ENCODE data around the gene VN1R5. TPM values are rescaled to one million over a fixed set of nuclear protein-coding genes. Genes with fewer than 3 reads are reported as not detected.
"Not testable (repeated sequence)": the region's sequence is repeated elsewhere in the genome, so short reads cannot be mapped to it uniquely, and the experiment has no call there.

The VN1R5 gene
- total RNA-seq, 1 experiment from 2014 or later: not detected

DNA sequence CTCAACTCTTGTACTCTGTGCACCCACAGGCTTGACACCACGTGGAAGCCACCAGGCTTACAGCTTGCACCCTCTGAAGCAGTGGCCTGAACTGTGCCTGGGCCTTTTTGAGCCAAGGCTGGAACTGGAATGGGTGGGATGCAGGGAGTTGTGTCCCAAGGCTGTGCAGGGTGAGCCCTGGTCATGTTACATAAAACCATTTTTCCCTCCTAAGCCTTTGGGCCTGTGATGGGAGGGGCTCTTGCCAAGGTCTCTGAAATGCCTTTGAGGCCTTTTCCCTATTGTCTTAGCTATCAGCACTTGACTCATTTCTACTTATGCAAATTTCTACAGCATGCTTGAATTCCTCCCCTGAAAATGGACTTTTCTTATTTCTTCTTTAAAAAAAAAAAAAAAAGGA, 14.1 kb downstream of the VN1R5 start:
- DNase-seq (ENCODE audit: extremely low read depth, low read depth): no peak

- no peak for DNase-seq (ENCODE audit: extremely low read depth, low read depth)
These were observed 17.1 kb downstream of the VN1R5 start for GRCh38 chr1:247273013-247273412.

GRCh38 chr1:247274605-247275256, 18.9 kb downstream of the VN1R5 start:
- no peak for DNase-seq (ENCODE audit: extremely low read depth, low read depth)

DNA sequence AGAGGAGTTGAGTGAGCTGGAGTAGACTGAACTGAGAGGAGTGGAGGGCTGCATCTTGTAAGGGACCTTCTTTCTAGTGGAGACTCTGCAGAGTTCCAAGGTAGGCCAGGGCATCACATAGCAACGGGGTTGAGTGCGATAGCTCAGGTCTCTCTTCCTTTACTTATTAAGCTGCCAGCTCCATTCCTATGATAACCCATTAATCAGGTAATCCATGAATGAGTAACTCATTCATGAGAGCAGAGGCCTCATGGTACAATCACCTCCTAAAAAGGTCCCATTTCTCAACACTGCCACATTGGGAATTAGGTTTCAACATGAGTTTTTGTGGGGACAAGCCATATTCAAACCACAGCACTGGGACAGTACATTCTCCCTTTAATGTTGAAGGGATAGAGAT, 21.3 kb downstream of the VN1R5 start:
- DNase-seq (ENCODE audit: extremely low read depth, low read depth): no peak

GRCh38 chr1:247281001-247281574, 25.2 kb downstream of the VN1R5 start:
- no peak for DNase-seq (ENCODE audit: extremely low read depth, low read depth)

DNA sequence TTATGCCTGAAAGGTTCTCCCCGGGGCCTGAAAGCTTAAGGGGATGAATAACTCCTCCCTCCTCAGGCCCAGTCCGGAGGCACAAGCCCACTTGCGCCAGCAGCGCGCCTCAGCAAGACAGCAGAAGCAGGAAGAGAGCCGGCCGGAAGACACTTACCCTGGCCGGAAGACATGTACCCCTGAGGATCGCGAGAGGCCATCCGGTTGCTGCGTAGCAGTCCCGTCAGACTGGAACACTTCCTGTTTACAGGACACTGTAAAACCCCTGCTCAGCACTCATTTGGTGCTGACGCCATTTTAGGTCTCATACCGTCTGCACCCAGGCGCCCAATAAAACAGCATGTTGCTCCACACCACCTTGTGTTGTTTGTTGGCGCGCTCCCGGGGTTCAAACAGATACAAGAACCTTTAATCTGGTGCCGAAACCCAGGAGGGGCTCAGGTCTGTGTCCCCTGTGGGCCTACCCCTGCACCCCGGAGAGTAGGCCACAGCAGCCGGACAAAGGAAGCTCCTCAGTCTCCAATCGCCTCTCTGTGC, 30.3 kb downstream of the VN1R5 start:
- no peak for DNase-seq (ENCODE audit: extremely low read depth, low read depth)

DNA sequence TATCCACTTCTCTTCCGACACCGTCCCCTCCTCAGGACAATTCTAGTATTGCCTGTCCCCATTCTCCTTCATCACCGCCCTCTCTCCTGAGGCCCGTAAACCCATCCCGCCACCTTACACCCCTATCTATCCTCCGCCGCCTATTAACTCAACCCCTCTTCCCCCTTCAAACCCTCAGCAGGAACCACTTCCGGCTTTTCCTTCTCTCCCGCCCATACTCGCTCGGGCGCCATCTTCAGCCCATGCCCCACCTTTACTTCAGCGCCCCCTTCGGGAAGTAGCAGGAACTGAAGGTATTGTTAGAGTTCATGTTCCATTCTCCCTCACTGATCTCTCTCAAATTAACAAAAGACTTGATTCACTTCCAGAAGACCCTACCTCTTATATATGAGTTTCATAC, 31.6 kb downstream of the VN1R5 start:
- no peak for DNase-seq (ENCODE audit: extremely low read depth, low read depth)

GRCh38 chr1:247288341-247288740, 32.5 kb downstream of the VN1R5 start:
- no peak for DNase-seq (ENCODE audit: extremely low read depth, low read depth)

DNA sequence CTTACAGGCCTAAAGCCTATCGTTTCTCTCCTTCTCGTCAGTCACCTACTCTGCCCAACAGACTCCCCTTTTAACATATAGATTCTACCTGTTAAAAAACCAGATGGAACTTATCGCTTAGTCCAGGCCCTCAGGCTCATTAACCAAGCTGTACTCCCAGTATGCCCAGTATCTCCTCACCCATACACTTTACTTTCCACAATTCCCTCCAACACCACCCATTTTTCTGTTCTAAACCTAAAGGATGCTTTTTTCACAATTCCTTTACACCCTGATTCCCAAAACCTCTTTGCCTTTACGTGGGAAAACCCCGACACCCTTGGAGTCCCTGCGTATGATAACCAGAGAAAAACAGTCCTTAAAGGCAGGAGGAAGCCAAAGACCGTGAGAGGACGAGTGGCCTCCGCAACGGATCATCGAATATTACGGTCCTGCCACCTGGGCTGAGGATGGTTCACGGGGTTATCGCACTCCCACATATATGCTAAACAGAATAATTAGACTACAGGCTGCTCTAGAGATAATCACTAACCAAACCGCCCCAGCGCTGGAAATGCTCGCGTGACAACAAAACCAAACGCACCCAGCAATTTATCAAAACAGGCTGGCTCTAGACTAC, 33.5 kb downstream of the VN1R5 start:
- DNase-seq (ENCODE audit: extremely low read depth, low read depth): not testable (repeated sequence)

GRCh38 chr1:247290576-247290975, 34.7 kb downstream of the VN1R5 start:
- no peak for DNase-seq (ENCODE audit: extremely low read depth, low read depth)

DNA sequence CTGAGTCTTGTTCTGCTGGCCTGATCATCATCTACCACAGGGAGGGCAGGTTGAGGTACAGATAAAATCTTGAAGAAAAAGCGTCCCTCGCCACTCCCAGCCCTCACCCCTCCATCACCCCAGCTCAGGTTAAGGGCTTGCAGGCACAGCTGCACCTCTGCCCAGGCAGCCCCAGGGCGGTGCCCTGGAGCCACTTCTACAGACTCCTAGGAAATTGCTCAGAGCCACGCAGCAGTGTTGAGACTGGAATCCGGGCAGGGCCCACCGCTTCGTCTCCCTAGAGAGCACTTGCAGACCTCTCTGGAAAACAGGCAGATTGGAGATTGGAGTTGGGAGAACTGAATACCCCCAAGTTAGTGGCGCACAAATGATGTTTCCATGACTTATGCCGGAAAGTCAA, 35.3 kb downstream of the VN1R5 start:
- no peak for DNase-seq (ENCODE audit: extremely low read depth, low read depth)

DNA sequence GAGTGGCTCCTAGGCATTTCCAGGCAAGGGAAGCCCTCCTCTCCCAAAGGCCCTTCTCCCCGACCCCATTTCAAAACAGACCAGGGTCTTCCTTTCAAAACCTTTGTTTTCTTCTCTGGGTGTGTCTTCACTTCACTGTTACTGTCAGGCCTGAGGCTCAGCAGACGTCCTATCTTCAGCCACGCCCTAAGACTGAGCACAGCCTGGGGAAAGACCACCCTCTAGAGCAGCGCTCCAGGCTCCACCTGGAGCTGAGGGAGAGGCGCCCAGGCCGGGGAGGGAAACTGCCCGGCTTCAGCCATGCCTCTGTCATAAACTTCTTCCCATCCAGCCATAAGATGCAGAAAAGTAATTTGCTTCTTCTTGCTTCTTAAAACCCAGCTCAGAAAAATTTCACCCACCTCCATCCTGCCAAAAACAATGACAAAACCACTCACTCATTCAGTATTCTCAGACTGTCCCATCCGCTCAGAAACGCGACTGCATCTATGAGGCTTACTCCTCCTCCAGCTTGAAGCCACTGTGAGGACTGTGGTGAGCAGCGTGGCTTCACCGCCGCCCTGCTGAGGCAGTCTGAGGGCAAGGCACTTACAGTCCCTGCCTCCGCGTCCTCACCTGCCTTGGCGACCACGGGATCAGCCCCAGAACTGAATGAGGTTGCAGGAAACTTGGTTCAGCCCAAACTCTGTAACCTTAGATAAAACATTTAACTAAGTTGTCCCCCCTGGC, 36.1 kb downstream of the VN1R5 start:
- DNase-seq (ENCODE audit: extremely low read depth, low read depth): no peak

- DNase-seq (ENCODE audit: extremely low read depth, low read depth): no peak
These were observed 37.2 kb downstream of the VN1R5 start for GRCh38 chr1:247293047-247293446.

DNA sequence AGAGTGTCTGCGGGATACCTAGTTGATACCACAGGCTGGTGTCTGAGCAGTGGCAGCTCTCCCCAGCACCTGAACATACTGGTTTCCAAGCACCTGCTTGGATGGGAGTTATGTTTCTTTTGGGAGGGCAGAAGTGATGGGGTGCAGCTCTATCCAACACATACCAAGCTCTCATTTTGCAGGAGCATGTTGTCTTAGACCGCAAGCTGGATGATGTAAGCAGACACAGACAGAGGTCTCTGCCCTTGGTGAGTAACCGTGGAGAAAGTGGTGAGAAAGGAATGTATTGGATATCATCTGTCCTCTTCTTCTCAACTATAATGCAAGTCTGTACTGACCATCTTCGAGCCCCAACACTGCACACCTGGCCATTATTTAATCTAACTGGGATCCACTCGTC, 38.4 kb downstream of the VN1R5 start:
- DNase-seq (ENCODE audit: extremely low read depth, low read depth): no peak

GRCh38 chr1:247295274-247295684, 39.4 kb downstream of the VN1R5 start:
- DNase-seq (ENCODE audit: extremely low read depth, low read depth): no peak

DNA sequence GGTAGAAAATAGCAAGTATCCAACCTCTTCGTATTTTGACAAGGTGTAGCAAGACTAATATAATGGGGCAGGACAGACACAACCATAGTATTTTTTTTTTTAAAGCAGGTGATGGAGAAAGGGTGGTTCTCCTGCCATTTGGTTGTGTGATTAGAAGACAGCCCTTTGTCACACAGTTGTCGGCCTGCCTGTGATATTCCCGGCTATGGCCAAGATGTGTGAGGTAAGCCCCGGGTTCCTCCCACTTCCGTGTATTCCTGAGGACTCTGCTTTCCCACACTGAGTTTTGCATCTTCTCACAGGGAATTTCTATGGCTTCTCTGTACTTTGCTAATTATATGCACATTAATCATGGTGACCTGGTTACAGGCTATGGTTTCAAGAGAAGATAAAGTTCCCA, 39.9 kb downstream of the VN1R5 start:
- DNase-seq (ENCODE audit: extremely low read depth, low read depth): no peak

DNA sequence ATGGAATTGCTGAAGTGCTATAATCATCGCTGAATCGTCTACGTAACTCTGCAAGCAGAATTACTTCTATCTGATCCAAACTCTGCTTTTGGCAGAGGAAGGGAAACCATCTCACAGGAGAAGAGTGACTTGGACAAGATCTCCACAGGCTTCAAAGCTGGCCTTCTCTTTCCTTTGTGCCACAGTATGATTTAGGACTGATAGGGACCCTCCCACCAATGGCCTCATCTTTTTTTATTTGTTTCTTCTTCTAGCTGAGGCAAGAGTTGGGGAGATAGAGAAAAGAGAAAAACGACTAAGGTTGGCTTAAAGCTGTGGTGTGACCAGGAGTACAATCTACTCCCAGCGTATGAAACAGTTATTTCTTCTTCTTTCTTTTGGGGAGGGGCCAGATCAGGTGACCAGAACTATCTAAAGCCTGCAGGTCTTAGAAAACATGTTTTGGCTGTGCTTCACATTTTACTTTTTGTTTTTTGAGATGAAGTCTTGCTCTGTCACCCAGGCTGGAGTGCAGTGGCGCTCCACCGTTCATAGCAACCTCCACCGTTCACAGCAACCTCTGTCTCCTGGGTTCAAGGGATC, 40.8 kb downstream of the VN1R5 start:
- DNase-seq (ENCODE audit: extremely low read depth, low read depth): no peak

GRCh38 chr1:247297263-247298123, 41.6 kb downstream of the VN1R5 start:
- no peak for DNase-seq (ENCODE audit: extremely low read depth, low read depth)

- no peak for DNase-seq (ENCODE audit: extremely low read depth, low read depth)
These were observed 42.2 kb downstream of the VN1R5 start for GRCh38 chr1:247298124-247298481.

- no peak for DNase-seq (ENCODE audit: extremely low read depth, low read depth)
These were observed 42.8 kb downstream of the VN1R5 start for GRCh38 chr1:247298701-247299100.

All from NCI-H460 (cell line).